ENCODE results near the gene EDDM13. TPM values are rescaled to one million over a fixed set of nuclear protein-coding genes. Genes with fewer than 3 reads are reported as not detected.
"Not testable (repeated sequence)": the region's sequence is repeated elsewhere in the genome, so short reads cannot be mapped to it uniquely, and the experiment has no call there.

The EDDM13 gene
- total and polyA plus RNA-seq, 2 of the 8 experiments (the other 6 are each of a cell fraction or from before 2014, with no cell fraction given), result not detected

GRCh38 chr19:56307062-56307461 is 34.5 kb downstream of the EDDM13 start:
- H2BK5ac ChIP-seq (ENCODE audit: low read depth, low read length); H3K79me1 ChIP-seq (ENCODE audit: low read depth, low read length); H4K91ac ChIP-seq (replicated peaks; ENCODE audit: insufficient read length, low read length); H2BK120ac ChIP-seq (replicated peaks; ENCODE audit: low read depth, low read length); H4K5ac ChIP-seq (ENCODE audit: insufficient read length, low read depth, low read length); H3K23ac ChIP-seq (ENCODE audit: insufficient read length); H4K20me1 ChIP-seq (replicated peaks in 1 of 2; ENCODE audit: control insufficient read depth in 1 of 2, insufficient read depth in 2 of 2, low read length in 2 of 2); H3K27ac ChIP-seq (ENCODE audit: low read depth, low read length); H2BK20ac ChIP-seq (ENCODE audit: low read length); H3K4me1 ChIP-seq (replicated peaks in 1 of 4; ENCODE audit: control insufficient read depth in 3 of 4, insufficient read depth in 4 of 4, low read length in 3 of 4); H3K56ac ChIP-seq (replicated peaks; ENCODE audit: insufficient read length, low read depth, low read length); H3K9me3 ChIP-seq (ENCODE audit: insufficient read depth in 2 of 2, low read depth in 1 of 2, low read length in 1 of 2); H3K79me2 ChIP-seq (ENCODE audit: control insufficient read depth in 1 of 2, insufficient read depth in 2 of 2, low read length in 2 of 2); H2AFZ ChIP-seq (ENCODE audit: low read length); POLR2A ChIA-PET (ENCODE audit: partially characterized antibody); H3K14ac ChIP-seq (ENCODE audit: insufficient read length); DNase-seq (ENCODE audit: low read depth in 1 of 2, low spot score in 2 of 2); H3K4me3 ChIP-seq (ENCODE audit: extremely low read depth in 1 of 4, insufficient read depth in 2 of 4, low read depth in 3 of 4, low read length in 4 of 4); H3K36me3 ChIP-seq (ENCODE audit: control insufficient read depth in 2 of 4, insufficient read depth in 4 of 4, low read length in 3 of 4); H3K27me3 ChIP-seq (replicated peaks in 1 of 4; ENCODE audit: control insufficient read depth in 3 of 4, extremely low read depth in 1 of 4, insufficient read depth in 3 of 4, low read length in 3 of 4); H3K4me2 ChIP-seq (ENCODE audit: insufficient read depth in 1 of 2, low read depth in 2 of 2, low read length in 2 of 2); H2BK12ac ChIP-seq (ENCODE audit: low read depth, low read length); H4K8ac ChIP-seq (ENCODE audit: extremely low read depth, insufficient read depth, low read length); FAIRE-seq; H2AK5ac ChIP-seq (ENCODE audit: low read depth, low read length); H3K4ac ChIP-seq (replicated peaks; ENCODE audit: insufficient read length, low read depth, low read length); H3K9ac ChIP-seq (replicated peaks in 1 of 4; ENCODE audit: extremely low read depth in 1 of 4, low read depth in 3 of 4, low read length in 3 of 4); H3K23me2 ChIP-seq (ENCODE audit: low read depth, low read length); H2BK15ac ChIP-seq (ENCODE audit: low read length); H3K18ac ChIP-seq (ENCODE audit: extremely low read depth, low read length): not testable (repeated sequence)
- WGBS, 2 experiments (ENCODE audit: extremely low coverage in 1 of 2, insufficient coverage in 1 of 2, insufficient read length in 1 of 2, insufficient replicate concordance in 2 of 2, low coverage in 1 of 2, low lambda C conversion rate in 2 of 2, missing lambda C conversion rate in 1 of 2), result 82% methylated on average over 6 of the region's 6 CpGs; no CpG with 5 or more reads in 1 of the 2 experiments
- CTCF ChIA-PET (ENCODE audit: partially characterized antibody), result interaction anchor here (1.5 kb wide), 1 partner anchor 53 kb away, joined by 6 read pairs; no protein-coding TSS in a partner anchor
